ENCODE results near the gene JAKMIP2. TPM values are rescaled to one million over a fixed set of nuclear protein-coding genes. Genes with fewer than 3 reads are reported as not detected.

Gene JAKMIP2
- total RNA-seq, 2 experiments from 2014 or later: 1.3 to 1.9 TPM

- ChIA-PET CTCF (no interaction called here), POLR2A (no interaction called here)
- Mint-ChIP-seq H3K4me1 (no peaks in the 10 kb centered on the region), H3K9me3 (no peaks in the 10 kb centered on the region), H3K27ac (no peak overlapping the region), H3K27me3 (no peaks in the 10 kb centered on the region), H3K36me3 (ENCODE audit: low read depth) (no peaks in the 10 kb centered on the region), H3K4me3 (no peak overlapping the region)
- DNase-seq: no peak
Observed at GRCh38 chr5:147669169-147669869, 113.2 kb downstream of the JAKMIP2 start.

GRCh38 chr5:147668385-147668784 lies 114.1 kb downstream of the JAKMIP2 start:
- Mint-ChIP-seq H3K27me3 (no peaks in the 10 kb centered on the region), H3K36me3 (ENCODE audit: low read depth) (no peaks in the 10 kb centered on the region), H3K9me3 (no peaks in the 10 kb centered on the region), H3K4me3 (no peak overlapping the region), H3K27ac (no peak overlapping the region), H3K4me1 (no peaks in the 10 kb centered on the region)
- POLR2A ChIA-PET: no interaction called here
- CTCF ChIA-PET: no interaction called here
- DNase-seq: no peak

- Mint-ChIP-seq H3K4me1 (no peaks in the 10 kb centered on the region), H3K4me3 (no peak overlapping the region), H3K27me3 (no peaks in the 10 kb centered on the region), H3K9me3 (no peaks in the 10 kb centered on the region), H3K27ac (no peak overlapping the region), H3K36me3 (ENCODE audit: low read depth) (no peaks in the 10 kb centered on the region)
- POLR2A ChIA-PET: no interaction called here
- CTCF ChIA-PET: no interaction called here
- no peak for DNase-seq
Observed at GRCh38 chr5:147667363-147667762, 115.2 kb downstream of the JAKMIP2 start.

- Mint-ChIP-seq H3K36me3 (ENCODE audit: low read depth) (no peaks in the 10 kb centered on the region), H3K9me3 (peaks cover 3% of the 10 kb centered on the region), H3K27me3 (no peaks in the 10 kb centered on the region), H3K4me1 (no peaks in the 10 kb centered on the region), H3K27ac (no peak overlapping the region), H3K4me3 (no peak overlapping the region)
- DNase-seq: no peak
- ChIA-PET POLR2A (no interaction called here), CTCF (no interaction called here)
Observed at GRCh38 chr5:147666419-147666818, 116.1 kb downstream of the JAKMIP2 start.

GRCh38 chr5:147661541-147661940 lies 121.0 kb downstream of the JAKMIP2 start:
- Mint-ChIP-seq H3K36me3 (ENCODE audit: low read depth) (no peaks in the 10 kb centered on the region), H3K27me3 (no peaks in the 10 kb centered on the region), H3K27ac (no peak overlapping the region), H3K4me3 (no peak overlapping the region), H3K9me3 (peaks cover 3% of the 10 kb centered on the region), H3K4me1 (no peaks in the 10 kb centered on the region)
- CTCF ChIA-PET: interaction anchor here (1.1 kb wide), 1 partner anchor 161 kb away, joined by 3 read pairs; no protein-coding TSS in a partner anchor
- no peak for DNase-seq
- POLR2A ChIA-PET: no interaction called here

- peaks cover 3% of the 10 kb centered on the region for H3K9me3 Mint-ChIP-seq
- no peaks in the 10 kb centered on the region for H3K36me3 Mint-ChIP-seq (ENCODE audit: low read depth)
- ChIA-PET POLR2A (no interaction called here), CTCF (no interaction called here)
- H3K27ac Mint-ChIP-seq: no peak overlapping the region
- DNase-seq: no peak
- H3K27me3 Mint-ChIP-seq: no peaks in the 10 kb centered on the region
- H3K4me3 Mint-ChIP-seq: no peak overlapping the region
- H3K4me1 Mint-ChIP-seq: no peaks in the 10 kb centered on the region
Observed at GRCh38 chr5:147659166-147659929, 123.2 kb downstream of the JAKMIP2 start.

GRCh38 chr5:147658293-147658932 lies 124.1 kb downstream of the JAKMIP2 start:
- peaks cover 3% of the 10 kb centered on the region for H3K9me3 Mint-ChIP-seq
- ChIA-PET CTCF (no interaction called here), POLR2A (no interaction called here)
- no peak overlapping the region for H3K27ac Mint-ChIP-seq
- no peak overlapping the region for H3K4me3 Mint-ChIP-seq
- no peaks in the 10 kb centered on the region for H3K27me3 Mint-ChIP-seq
- H3K4me1 Mint-ChIP-seq: no peaks in the 10 kb centered on the region
- no peak for DNase-seq
- no peaks in the 10 kb centered on the region for H3K36me3 Mint-ChIP-seq (ENCODE audit: low read depth)

- H3K27me3 Mint-ChIP-seq: no peaks in the 10 kb centered on the region
- no peaks in the 10 kb centered on the region for H3K36me3 Mint-ChIP-seq (ENCODE audit: low read depth)
- no peaks in the 10 kb centered on the region for H3K9me3 Mint-ChIP-seq
- ChIA-PET POLR2A (no interaction called here), CTCF (no interaction called here)
- no peaks in the 10 kb centered on the region for H3K4me1 Mint-ChIP-seq
- no peak overlapping the region for H3K4me3 Mint-ChIP-seq
- H3K27ac Mint-ChIP-seq: no peak overlapping the region
- no peak for DNase-seq
Observed at GRCh38 chr5:147648597-147648996, 133.9 kb downstream of the JAKMIP2 start.

- no peaks in the 10 kb centered on the region for H3K9me3 Mint-ChIP-seq
- H3K4me1 Mint-ChIP-seq: no peaks in the 10 kb centered on the region
- H3K4me3 Mint-ChIP-seq: no peak overlapping the region
- H3K27me3 Mint-ChIP-seq: no peaks in the 10 kb centered on the region
- H3K27ac Mint-ChIP-seq: no peak overlapping the region
- POLR2A ChIA-PET: no interaction called here
- no peaks in the 10 kb centered on the region for H3K36me3 Mint-ChIP-seq (ENCODE audit: low read depth)
- DNase-seq: no peak
- CTCF ChIA-PET: no interaction called here
Observed at GRCh38 chr5:147645197-147645596, 137.3 kb downstream of the JAKMIP2 start.

- Mint-ChIP-seq H3K4me1 (no peaks in the 10 kb centered on the region), H3K27ac (no peak overlapping the region), H3K9me3 (no peaks in the 10 kb centered on the region), H3K36me3 (ENCODE audit: low read depth) (no peaks in the 10 kb centered on the region), H3K4me3 (no peak overlapping the region), H3K27me3 (no peaks in the 10 kb centered on the region)
- CTCF ChIA-PET: no interaction called here
- POLR2A ChIA-PET: no interaction called here
- DNase-seq: no peak
Observed at GRCh38 chr5:147644460-147644859, 138.1 kb downstream of the JAKMIP2 start.

GRCh38 chr5:147643142-147643541 lies 139.4 kb downstream of the JAKMIP2 start:
- Mint-ChIP-seq H3K4me3 (no peak overlapping the region), H3K27ac (no peak overlapping the region), H3K27me3 (no peaks in the 10 kb centered on the region), H3K9me3 (no peaks in the 10 kb centered on the region), H3K36me3 (ENCODE audit: low read depth) (no peaks in the 10 kb centered on the region), H3K4me1 (no peaks in the 10 kb centered on the region)
- no peak for DNase-seq
- CTCF ChIA-PET: no interaction called here
- POLR2A ChIA-PET: no interaction called here

- ChIA-PET CTCF (no interaction called here), POLR2A (no interaction called here)
- H3K9me3 Mint-ChIP-seq: no peaks in the 10 kb centered on the region
- H3K36me3 Mint-ChIP-seq (ENCODE audit: low read depth): no peaks in the 10 kb centered on the region
- H3K27me3 Mint-ChIP-seq: no peaks in the 10 kb centered on the region
- no peaks in the 10 kb centered on the region for H3K4me1 Mint-ChIP-seq
- H3K4me3 Mint-ChIP-seq: no peak overlapping the region
- no peak for DNase-seq
- H3K27ac Mint-ChIP-seq: no peak overlapping the region
Observed at GRCh38 chr5:147642666-147643065, 139.9 kb downstream of the JAKMIP2 start.

- POLR2A ChIA-PET: no interaction called here
- no peak for DNase-seq
- no peaks in the 10 kb centered on the region for H3K36me3 Mint-ChIP-seq (ENCODE audit: low read depth)
- no peak overlapping the region for H3K27ac Mint-ChIP-seq
- no peaks in the 10 kb centered on the region for H3K9me3 Mint-ChIP-seq
- CTCF ChIA-PET: no interaction called here
- no peak overlapping the region for H3K4me3 Mint-ChIP-seq
- no peaks in the 10 kb centered on the region for H3K4me1 Mint-ChIP-seq
- no peaks in the 10 kb centered on the region for H3K27me3 Mint-ChIP-seq
Observed at GRCh38 chr5:147639321-147639720, 143.2 kb downstream of the JAKMIP2 start.

- H3K27me3 Mint-ChIP-seq: no peaks in the 10 kb centered on the region
- H3K27ac Mint-ChIP-seq: no peak overlapping the region
- H3K4me1 Mint-ChIP-seq: no peaks in the 10 kb centered on the region
- H3K4me3 Mint-ChIP-seq: no peak overlapping the region
- ChIA-PET POLR2A (no interaction called here), CTCF (interaction anchor here (0.7 to 1.2 kb wide), 2 partner anchors 8 to 1673 kb away, joined by 3 read pairs; no protein-coding TSS in a partner anchor)
- H3K36me3 Mint-ChIP-seq (ENCODE audit: low read depth): no peaks in the 10 kb centered on the region
- no peak for DNase-seq
- no peaks in the 10 kb centered on the region for H3K9me3 Mint-ChIP-seq
Observed at GRCh38 chr5:147636729-147636984, 145.9 kb downstream of the JAKMIP2 start.

Data from activated CD4-positive, alpha-beta memory T cell treated with anti-CD3 and anti-CD28 coated beads, Interleukin-2, amount 10 ng/mL, durations not matched to agents 7 days and 5 days (primary cell).